Inflammatory macrophage (primary cell): ENCODE results near the gene CEP57L1.
"Not testable (repeated sequence)": the region's sequence is repeated elsewhere in the genome, so short reads cannot be mapped to it uniquely, and the experiment has no call there.

Experiments
- DNase-seq, 2 donors: peaks; one replicate each; pipeline ENCODE4 v3.0.0-alpha.2; 2020 to 2022

Gene CEP57L1

DNA sequence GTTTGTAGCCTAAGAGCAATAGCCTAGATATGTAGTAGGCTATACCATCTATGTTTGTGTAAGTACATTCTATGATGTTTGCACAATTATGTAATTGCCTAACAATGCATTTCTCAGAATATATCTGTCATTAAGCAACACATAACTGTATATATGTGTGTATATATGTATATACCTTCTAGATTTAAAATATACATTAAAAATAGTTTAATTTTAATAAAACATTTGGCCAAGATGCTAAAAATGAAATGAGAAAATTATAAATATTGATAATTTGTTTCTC lies 21.2 kb upstream of the CEP57L1 start:
- DNase-seq, result peak in 1 of 2 donors; percentile 69

DNA sequence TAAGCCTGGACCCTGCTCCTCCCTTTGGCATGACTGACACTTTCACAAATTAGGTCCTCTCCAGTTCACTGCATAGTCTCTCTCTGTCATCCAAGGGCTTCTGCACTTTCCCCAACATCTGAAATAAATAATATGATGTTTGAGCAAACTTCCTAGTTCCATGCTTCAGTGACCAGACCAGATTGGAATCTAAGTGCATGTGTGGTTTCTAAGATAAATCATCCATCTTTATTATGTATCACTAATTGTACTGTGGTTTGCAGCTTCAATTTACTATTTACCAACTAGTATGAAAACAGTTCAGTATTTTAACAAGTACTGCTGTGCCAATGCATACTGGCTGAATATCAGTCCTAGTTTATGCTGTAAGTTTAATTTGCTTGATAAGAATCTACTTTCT lies 19.4 kb upstream of the CEP57L1 start:
- DNase-seq, result no peak

DNA sequence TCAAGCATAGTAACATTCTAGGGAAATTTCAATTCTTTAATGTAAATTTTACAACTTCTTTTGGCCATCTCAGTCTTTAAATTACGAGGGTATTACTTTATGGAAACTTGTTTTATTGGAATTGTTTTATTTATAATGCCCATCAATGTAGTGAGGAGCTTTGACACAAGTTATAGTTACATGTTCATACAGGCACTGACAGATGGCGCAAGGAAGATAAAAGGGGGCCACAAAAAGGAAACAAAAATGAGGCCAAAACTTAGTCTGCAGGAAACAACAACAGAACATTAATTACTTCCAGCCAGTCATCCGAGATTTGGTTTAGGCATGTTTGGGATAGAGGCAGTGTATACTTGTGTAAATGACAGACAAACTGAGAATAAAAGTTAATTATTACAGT lies 18.9 kb upstream of the CEP57L1 start:
- no peak for DNase-seq

DNA sequence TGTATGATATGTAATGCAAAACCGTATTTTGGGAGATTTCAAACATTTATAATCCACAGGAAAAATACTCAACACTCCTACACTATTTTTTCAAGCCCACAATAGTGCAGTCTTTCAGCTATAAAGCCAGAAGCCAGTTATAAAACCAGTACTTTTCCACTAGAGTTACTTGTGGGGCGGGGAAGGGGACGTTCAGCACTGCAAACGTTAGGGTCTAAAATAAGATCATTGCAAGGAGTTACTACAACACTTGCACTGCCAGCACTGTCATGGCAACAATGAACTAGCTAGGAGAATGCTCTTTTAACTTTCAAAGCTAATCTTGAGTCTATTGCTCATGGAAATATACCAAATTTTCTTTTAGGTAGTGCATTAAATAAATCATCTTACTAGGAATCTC lies 15.3 kb upstream of the CEP57L1 start:
- DNase-seq, result no peak

DNA sequence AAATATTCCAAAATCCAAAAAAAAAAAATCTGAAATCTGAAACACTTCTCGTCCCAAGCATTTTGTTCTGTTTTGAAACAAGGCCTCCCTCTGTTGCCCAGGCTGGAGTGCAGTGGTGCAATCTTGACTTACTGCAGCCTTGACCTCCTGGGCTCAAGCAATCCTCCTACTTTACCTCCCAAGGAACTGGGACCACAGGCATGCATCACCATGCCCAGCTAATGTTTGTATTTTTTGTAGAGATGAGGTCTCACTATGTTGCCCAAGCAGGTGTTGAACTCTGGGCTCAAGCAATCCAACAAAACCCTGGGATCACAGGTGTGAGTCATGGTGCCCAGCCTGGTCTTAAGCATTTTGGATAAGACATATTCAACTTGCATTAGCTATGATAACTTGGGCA lies 14.3 kb upstream of the CEP57L1 start:
- DNase-seq, result no peak

DNA sequence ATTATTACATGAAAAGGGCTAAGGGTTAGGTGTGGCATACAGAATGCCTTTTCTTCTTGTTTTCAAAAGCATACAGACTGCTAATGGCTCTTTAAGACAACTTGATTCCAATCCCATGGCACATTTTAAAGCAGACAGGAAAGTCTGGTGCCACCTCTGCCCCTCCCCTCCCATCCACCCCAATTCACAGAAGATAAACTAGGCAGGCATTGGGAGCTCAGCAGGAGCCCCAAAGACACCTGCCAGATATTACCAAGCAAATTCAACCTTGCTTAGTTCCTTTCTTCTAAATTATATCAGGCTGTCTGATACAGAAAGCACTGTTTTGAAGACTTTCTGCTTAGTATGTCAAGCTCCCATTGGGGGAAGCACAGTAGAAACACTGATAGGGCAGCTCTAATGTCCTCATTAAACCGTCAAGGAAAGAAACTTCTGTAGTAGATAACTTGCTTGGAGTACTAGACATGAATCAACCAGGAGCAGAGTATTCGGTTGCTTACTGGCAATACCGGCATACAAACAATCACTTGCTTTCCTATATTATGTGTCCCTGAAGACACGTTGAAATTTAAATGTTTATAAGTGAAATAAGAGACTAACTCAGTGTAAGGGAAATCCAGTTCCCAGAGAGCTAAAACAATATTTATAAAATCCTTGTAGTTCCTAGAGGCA lies 13.7 kb upstream of the CEP57L1 start:
- DNase-seq, result no peak

DNA sequence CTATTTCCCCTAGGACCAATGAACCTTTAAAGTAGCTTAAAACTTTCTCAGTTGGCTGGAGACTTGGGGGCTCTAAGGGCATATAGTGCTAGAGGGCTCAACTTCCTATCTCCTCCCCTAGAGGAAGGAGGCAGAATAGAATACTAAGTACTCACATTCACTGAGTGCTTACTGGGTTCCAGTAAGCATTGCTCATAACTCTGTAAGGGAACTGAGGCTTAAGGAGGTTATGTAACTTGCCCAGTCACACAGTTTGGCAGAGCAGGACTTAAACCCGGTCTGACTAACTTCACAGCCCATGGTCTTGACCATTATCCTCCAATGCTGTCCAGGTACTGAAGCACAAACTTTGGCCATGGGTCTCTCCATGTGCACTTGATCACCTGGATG lies 13.1 kb upstream of the CEP57L1 start:
- peak; percentile 56 to 61 for DNase-seq

DNA sequence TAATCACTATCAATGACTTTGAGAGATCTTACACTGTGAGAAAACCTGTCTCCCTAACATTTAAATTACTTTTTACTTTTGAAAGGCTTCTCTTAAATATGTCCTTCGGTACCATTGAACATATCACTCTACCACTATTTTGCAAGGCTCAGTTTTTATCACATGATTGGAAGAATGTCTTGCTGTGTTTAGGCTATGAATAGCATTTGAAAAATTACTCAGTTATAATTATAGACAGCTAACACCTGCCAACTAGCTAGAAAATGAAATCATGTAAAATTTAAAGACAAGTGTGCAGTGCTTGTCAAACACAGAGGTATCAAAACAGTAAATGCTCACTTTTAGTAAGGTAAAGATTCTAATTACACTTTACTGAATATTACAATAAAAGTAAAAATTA lies 11.7 kb upstream of the CEP57L1 start:
- no peak for DNase-seq

DNA sequence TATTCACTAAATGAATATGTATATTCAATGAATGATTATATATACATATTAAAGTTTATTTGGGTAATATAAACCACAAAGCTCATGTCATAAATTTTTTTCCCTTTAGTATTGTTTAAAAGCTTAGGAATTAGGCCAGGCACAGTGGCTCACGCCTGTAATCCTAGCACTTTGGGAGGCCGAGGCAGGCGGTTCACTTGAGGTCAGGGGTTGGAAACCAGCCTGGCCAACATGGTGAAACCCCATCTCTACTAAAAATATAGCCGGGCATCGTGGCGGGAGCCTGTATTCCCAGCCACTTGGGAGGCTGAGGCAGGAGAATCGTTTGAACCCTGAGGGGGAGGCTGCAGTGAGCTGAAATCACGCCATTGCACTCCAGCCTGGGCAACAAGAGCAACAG lies 11.2 kb upstream of the CEP57L1 start:
- DNase-seq, result not testable (repeated sequence)

DNA sequence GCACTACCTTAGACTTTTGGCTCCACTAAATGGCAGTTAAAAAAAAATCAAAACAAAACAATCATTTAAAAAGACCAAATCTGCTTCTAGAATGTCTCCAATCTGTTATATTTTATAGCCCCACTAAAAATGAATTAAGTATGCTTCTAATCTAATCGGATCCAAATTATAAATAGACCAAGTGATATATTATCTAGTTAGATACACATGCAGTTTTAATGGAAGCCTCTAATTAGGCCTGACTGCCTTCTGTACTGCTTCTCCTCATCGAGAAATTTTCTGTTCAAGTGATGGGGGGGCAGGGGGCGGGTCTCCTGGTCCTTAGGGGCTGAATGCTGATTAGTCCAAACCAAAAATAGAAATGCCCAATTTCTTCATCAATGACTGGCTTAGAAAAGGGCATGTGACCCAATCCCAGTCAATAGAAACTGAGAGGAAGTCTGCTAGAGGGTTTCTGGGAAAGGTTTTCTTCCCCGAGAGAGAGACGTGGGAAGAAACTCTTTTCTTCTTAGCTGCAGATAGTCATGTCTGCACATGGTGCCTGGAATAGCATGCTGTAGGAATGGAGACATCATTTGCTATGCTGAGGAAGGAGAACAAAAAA lies 7.5 kb upstream of the CEP57L1 start:
- DNase-seq, result no peak

DNA sequence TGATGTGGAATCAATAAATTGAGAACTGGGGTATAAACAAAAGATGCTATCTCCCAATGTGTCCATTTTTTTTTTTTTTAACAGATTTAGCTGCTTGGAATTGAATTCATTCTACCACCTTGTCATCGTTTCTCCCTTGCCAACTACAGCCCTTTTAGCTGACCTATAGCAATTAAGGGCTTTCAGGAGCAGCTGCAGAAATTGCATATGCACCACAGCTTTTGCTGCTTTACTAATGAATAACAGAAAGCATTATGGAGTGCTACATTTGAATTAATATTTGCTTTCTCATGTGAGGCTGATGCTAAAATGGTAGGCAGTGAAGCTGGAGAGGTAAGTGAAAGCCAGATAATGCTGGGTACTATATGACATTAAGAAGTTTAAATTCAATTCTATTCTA lies 6.3 kb upstream of the CEP57L1 start:
- no peak for DNase-seq

DNA sequence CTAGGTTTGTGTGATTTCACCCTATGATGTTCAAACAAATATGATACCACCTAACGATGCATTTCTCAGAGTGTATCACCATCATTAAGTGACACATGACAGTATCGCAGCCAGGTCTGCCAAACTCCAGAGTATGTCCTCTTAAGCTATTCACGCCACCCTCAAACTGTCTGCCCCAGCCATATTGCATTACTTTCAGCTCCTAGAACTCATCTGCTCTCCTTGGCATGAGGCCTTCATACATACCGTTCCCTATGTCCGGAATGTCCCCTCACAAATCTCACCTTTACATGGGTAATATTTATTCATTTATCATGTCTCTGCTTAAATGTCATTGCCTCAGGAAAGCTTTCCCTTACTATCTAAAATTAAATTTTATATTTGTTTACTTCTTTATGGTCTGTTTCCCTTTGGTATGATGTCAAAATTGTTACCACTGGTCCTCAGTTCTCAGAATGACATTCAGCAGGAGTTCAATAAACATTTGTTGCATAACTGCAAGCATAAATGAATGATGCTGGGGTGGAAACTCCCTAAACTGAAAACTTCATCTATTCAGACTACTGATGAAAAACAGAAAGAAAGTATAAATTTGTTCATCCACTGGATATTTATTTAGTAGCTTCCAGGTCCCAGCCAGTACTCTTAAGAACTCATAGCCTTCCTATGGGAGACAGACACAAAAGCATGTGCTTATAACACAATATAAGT lies 3.8 kb upstream of the CEP57L1 start:
- no peak for DNase-seq

DNA sequence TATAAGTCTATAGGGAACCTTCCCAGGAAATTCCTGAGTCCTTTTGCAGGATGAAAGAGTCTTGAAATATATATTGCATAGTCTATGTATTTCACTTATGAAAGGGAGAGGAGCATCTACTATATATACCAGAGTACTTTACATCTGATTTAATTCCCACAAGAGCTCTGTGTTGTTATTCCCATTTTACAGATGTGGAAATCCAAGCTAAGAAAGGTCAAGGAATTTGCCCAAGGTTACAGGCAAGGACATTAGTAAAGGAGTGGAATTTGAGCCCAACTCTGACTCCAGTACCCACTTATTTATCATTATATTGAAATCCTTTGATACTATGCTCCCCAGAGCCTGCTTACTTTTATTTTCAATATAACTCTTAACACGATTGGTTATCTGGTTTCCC lies 3.2 kb upstream of the CEP57L1 start:
- no peak for DNase-seq

DNA sequence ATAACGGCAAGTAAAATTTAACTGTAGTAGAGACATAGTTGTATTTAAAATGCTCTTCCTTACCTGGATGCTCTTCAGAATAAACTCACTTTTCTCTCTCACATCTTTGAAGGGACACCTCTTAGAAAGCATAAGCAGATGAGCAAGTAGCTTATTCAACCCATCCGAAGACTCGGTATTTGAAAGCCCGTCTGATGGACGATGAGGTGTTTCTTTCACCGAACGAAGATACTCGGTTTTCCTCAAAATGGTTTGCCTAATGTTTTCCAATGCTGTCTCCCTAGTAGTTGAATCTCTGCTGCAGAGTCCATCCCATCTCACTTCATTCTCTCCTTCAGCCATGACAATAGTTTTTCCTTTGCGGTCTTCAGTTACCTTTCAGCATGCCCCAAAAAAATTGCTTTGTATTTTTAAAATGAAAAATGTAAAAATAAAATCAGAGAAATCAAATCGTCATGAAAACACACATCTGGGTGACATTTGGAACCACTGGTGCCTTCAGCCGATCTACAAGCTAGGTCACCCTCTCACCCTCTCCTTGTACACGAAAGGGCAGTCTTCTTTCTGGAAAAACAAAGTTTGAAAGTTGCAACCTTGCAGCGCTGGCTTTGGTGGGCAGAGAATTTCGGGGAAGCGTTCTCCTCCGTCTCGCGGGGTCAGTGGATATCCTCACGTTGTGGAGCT lies 1.4 kb upstream of the CEP57L1 start:
- DNase-seq, result no peak

DNA sequence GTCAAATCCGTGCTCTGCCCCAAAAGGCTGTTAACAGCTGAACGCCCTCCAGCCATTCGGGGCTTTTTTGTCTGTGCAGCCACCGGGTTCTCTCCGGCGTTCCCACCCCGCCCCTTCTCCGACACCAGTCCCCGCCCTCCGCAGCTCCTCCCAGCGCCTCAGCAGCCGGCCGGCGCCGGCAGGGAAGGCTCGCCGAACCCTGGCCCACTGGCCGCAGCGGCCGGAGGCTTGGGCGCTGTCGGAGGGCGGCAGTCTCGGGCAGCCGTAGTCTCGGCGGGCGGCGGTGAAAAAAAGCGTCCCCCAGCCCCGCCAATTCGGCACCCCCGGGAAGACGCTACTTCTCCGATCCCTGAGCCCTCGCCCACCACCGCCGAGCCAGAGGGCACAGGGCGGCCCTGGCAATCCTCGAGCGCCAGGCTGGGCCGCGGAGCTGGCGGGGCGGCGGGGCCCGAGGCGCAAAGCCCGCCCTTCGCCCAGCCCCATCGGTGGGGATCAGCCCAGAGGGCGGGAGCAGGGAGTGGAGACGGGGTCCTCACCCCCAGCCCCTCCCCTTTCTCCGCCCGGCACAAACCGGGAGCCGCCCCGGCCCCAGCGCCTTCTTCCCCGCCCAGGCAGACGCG lies 781 bp upstream of the CEP57L1 start, which contains the start of gene SESN1:
TSS of gene SESN1 (minus strand) at position 431 of the 620 bp plus-strand sequence. CDS start 773 bp downstream, outside the sequence.
- peak; percentile 91 to 93 for DNase-seq

DNA sequence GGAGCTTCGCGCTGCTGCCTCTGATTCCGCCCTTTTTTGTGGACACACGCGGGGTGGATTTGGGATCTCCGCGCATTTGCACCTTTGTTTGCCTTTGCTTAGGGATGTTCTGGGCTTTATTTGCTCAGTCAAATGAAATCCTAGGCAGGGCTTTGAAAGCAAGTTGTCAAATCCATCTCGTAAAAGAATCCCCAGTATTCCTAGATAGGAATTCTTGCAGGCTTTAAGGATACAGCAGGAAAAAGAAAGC lies 453 bp downstream of the CEP57L1 start:
- DNase-seq, result peak in 1 of 2 donors; percentile 17

DNA sequence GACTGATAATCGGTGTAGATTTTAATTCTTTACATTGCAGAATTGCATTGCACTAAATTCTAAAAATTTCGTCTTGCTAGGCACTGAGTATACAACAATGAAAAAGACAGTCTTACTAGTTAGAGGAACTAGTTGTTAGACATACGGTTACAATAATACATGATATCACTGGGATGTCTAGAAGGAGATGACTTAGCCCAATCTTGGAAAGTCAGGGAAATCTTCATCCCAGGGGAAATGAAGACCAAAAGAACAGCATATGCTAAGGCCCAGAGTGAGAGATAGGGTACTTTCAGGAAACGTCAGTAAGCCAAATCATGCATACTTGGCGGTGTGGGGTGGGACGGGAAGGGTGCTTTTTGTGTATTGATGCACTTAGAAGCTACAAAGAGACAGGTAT lies 901 bp downstream of the CEP57L1 start:
- DNase-seq, result no peak

DNA sequence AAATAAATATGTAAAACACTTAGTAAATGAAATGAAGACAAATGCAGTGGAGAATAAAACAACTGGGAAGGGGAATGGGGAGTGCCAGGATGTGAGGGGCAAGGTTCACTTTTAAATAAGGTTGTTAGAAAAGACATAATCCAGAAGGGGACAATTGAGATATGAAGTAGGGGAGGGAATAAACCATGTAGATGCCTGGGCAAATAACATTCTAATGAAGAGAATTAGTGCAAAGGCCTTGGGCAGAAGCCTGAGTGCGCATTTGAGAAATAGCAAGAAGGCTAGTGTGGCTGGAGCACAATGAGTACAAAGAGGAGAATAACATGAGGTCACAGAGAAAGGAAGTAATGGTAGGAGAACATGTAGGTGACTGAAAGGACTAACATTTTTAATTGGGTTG lies 2.4 kb downstream of the CEP57L1 start:
- no peak for DNase-seq

DNA sequence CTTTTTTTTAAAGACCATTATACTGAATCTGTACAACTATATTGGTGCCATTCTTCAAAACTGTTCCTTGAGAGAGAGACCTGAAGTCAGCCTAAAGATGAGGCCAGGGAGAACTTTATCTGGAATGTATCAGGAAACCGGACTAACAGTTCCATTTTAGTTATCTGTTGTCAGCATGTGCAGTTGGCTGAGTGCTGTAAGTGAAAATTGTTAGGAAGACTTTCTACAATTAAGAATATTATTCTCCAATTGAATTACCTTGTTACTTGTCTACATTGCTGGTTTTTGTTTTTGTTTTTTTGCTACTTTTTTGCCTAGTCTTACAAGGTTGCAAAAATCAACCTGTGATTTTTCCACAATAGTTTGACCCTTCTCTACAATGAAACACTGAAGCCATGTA lies 7.5 kb downstream of the CEP57L1 start:
- no peak for DNase-seq

DNA sequence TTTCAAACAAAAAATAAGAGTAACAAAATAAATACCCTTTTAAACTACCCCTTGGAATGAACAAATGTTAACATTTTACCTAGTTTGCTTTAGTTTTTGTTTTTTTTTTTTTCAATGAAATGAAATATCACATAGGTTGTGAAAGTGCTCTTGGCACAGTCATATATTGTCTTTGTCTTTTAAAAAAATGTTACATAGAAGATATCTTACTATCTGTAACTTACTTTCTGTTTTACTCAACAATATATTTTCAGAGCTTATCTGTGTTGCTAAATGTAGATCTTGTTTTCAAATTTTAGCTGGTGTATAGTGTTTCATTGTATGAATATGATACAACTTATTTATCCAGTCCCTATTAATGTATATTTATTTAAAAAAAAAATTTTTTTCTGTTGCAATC lies 8.6 kb downstream of the CEP57L1 start:
- DNase-seq, result no peak

DNA sequence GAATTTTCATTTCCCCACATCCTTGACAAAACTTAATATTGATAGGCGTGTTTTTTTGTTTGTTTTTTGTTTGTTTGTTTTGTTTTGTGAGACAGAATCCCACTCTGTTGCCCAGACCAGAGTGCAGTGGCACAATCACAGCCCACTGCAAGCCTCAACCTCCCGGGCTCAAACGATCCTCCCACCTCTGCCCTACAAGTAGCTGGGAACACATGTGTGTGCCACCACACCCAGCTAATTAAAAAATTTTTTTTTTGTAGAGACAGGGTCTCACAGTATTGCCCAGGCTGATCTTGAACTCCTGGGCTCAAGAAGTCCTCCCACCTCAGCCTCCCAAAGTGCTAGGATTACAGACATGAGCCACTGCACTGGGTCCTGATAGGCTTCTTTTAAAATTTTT lies 9.2 kb downstream of the CEP57L1 start:
- DNase-seq, result no peak

DNA sequence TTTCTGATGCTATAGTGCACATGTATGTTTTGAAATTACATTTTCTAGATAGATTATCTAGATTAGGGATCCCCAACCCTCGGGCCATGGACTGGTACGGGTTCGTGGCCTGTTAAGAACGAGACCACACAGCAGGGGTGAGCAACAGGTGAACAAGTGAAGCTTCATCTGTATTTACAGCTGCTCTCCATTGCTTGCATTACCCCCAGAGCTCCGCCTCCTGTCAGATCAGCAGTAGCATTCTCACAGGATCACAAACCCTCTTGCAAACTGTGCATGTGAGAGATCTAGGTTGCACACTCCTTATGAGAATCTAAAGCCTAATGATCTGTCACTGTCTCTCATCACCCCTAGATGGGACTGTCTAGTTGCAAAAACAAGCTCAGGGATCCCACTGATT lies 10.4 kb downstream of the CEP57L1 start:
- no peak for DNase-seq

DNA sequence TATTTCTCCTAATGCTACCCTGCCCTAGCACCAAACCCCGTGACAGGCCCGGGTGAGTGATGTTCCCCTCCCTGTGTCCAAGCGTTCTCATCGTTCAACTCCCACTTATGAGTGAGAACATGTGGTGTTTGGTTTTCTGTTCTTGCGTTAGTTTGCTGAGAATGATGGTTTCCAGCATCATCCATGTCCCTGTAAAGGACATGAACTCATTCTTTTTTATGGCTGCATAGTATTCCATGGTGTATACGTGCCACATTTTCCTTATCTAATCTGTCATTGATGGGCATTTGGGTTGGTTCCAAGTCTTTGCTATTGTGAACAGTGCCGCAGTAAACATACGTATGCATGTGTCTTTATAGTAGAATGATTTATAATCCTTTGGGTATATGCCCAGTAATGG lies 14.4 kb downstream of the CEP57L1 start:
- not testable (repeated sequence) for DNase-seq

DNA sequence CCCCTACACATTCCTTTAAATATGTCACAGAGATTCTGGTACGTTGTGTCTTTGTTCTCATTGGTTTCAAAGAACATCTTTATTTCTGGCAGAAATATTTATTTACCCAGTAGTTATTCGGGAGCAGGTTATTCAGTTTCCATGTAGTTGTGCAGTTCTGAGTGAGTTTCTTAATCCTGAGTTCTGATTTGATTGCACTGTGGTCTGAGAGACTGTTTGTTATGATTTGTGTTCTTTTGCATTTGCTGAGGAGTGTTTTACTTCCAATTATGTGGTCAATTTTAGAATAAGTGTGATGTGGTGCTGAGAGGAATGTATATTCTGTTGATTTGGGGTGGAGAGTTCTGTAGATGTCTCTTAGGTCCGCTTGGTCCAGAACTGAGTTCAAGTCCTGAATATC lies 17.4 kb downstream of the CEP57L1 start:
- DNase-seq, result not testable (repeated sequence)
